Activated B cell treated with CpG ODN at 0.5 μM for 24 hours (primary cell): Measurements from ENCODE around the gene CGRRF1. TPM values are rescaled to one million over a fixed set of nuclear protein-coding genes. Genes with fewer than 3 reads are reported as not detected.

Experiments used
- ATAC-seq: fragments of 200-7000 bp; cut with Tn5 transposase; one replicate; pipeline ENCODE4 v1.10.0; 2021; ENCODE audit warnings: low read depth, mild to moderate bottlenecking, moderate library complexity
- CTCF ChIA-PET: fragments of 350-600 bp; sonication (Branson Sonifier 250); formaldehyde crosslinking; loops from one replicate; lab custom pipeline; 2021; ENCODE audit warnings: antibody characterized with exemption; lab: Charles Lee
- POLR2A ChIA-PET: fragments of 350-600 bp; sonication (Branson Sonifier 250); formaldehyde crosslinking; loops from one replicate; lab custom pipeline; 2021; ENCODE audit warnings: antibody characterized with exemption; lab: Charles Lee
- DNase-seq: peaks from one replicate; pipeline ENCODE4 v3.0.0; 2022
- H3K27ac Mint-ChIP-seq: one replicate; pipeline ENCODE4 v1.8.0; 2020; ENCODE audit warnings: mixed read lengths
- H3K27me3 Mint-ChIP-seq: one replicate; pipeline ENCODE4 v1.8.0; 2021; ENCODE audit warnings: mixed read lengths
- H3K36me3 Mint-ChIP-seq: one replicate; pipeline ENCODE4 v1.8.0; 2021; ENCODE audit warnings: low read depth, mixed read lengths
- H3K4me1 Mint-ChIP-seq: one replicate; pipeline ENCODE4 v1.8.0; 2021; ENCODE audit warnings: mixed read lengths
- H3K4me3 Mint-ChIP-seq: one replicate; pipeline ENCODE4 v1.8.0; 2020; ENCODE audit warnings: mild to moderate bottlenecking, mixed read lengths
- H3K9me3 Mint-ChIP-seq: one replicate; pipeline ENCODE4 v1.8.0; 2020; ENCODE audit warnings: mixed read lengths
- intact Hi-C: fragments of 100-400 bp; cut with micrococcal nuclease; formaldehyde crosslinking; loops from one replicate; pipeline ENCODE4 v1.15.1; 2024
- total RNA-seq: library from RNA; stranded (reverse); gene quantifications from 2 replicates; pipeline ENCODE4 v1.2.3, GENCODE V29; 2022
- TF ChIP-seq, protein P1 (sequence below): fragments of 200-600 bp; IDR thresholded peaks from one replicate; pipeline ENCODE4 v1.8.0; 2022; ENCODE audit warnings: antibody characterized with exemption, mild to moderate bottlenecking

CGRRF1 gene
- total RNA-seq, 1 donor from 2014 or later = 11.9 TPM

- Mint-ChIP-seq H3K36me3 (no peaks in the 10 kb centered on the region), H3K9me3 (no peaks in the 10 kb centered on the region), H3K27me3 (no peaks in the 10 kb centered on the region), H3K4me1 (no peaks in the 10 kb centered on the region), H3K27ac (no peak overlapping the region), H3K4me3 (no peak overlapping the region)
- TF ChIP-seq, protein P1, sequence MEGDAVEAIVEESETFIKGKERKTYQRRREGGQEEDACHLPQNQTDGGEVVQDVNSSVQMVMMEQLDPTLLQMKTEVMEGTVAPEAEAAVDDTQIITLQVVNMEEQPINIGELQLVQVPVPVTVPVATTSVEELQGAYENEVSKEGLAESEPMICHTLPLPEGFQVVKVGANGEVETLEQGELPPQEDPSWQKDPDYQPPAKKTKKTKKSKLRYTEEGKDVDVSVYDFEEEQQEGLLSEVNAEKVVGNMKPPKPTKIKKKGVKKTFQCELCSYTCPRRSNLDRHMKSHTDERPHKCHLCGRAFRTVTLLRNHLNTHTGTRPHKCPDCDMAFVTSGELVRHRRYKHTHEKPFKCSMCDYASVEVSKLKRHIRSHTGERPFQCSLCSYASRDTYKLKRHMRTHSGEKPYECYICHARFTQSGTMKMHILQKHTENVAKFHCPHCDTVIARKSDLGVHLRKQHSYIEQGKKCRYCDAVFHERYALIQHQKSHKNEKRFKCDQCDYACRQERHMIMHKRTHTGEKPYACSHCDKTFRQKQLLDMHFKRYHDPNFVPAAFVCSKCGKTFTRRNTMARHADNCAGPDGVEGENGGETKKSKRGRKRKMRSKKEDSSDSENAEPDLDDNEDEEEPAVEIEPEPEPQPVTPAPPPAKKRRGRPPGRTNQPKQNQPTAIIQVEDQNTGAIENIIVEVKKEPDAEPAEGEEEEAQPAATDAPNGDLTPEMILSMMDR = no peak
- ATAC-seq (no peak), DNase-seq (no peak)
- ChIA-PET POLR2A (no interaction called here), CTCF (no interaction called here)
- intact Hi-C loops = no loop called here
These were observed 45.9 kb downstream of the CGRRF1 start for GRCh38 chr14:54555651-54556050.

- ATAC-seq (no peak), DNase-seq (no peak)
- Mint-ChIP-seq H3K4me1 (no peaks in the 10 kb centered on the region), H3K36me3 (no peaks in the 10 kb centered on the region), H3K27ac (no peak overlapping the region), H3K9me3 (no peaks in the 10 kb centered on the region), H3K4me3 (no peak overlapping the region), H3K27me3 (no peaks in the 10 kb centered on the region)
- TF ChIP-seq, protein P1 = no peak
- POLR2A ChIA-PET = no interaction called here
- intact Hi-C loops = no loop called here
- CTCF ChIA-PET = interaction anchor here (1.5 kb wide), 1 partner anchor 9 kb away, joined by 3 read pairs; no protein-coding TSS in a partner anchor
These were observed 46.8 kb downstream of the CGRRF1 start for GRCh38 chr14:54556535-54556934.

- Mint-ChIP-seq H3K9me3 (no peaks in the 10 kb centered on the region), H3K4me3 (no peak overlapping the region), H3K27ac (no peak overlapping the region), H3K27me3 (peaks cover 4% of the 10 kb centered on the region), H3K36me3 (peaks cover under 1% of the 10 kb centered on the region), H3K4me1 (peaks cover 12% of the 10 kb centered on the region)
- ChIA-PET CTCF (interaction anchor here (0.9 to 3.6 kb wide), 2 partner anchors 213 to 242 kb away, joined by 4 to 78 read pairs; no protein-coding TSS in a partner anchor), POLR2A (no interaction called here)
- no peak for DNase-seq
- intact Hi-C loops = no loop called here
- ATAC-seq = no peak
- TF ChIP-seq, protein P1 = no peak
These were observed 52.6 kb downstream of the CGRRF1 start for GRCh38 chr14:54562334-54562733.

DNA sequence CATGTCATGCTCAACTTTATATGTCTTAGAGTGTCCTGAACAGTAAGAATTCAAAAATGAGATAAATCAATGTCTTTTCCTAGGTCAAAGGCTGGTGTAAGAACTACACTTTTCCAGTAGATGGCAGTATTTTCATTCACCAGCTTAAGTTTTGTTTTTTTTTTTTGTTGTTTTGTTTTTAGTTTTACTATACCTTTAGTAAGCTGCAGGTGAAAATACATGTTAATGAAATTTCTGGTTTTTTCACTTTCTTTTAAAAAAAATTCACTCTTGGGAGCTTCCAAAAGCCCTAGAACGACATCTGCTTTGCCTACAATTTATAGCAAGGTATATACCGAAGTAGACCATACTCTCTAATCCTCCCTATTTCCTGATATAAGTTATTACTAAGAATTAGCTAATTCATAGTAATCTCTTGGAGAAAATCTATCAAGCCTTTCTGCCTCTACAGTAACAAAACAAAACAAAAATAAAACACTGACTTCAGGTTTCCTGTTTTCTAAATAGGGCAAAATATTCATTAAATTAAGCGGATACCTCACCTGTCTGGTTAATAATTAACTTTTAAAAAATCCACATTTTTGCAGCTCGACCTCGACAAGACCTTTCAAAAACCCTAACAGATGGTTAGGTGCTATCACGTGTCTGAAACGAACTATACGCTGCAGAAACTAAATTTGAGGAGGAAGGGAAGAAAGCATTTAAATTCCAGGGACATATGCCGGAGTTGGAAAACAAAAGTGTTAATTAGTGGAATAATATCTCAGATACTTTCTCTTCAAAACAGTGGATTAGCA is 54.6 kb downstream of the CGRRF1 start:
- TF ChIP-seq, protein P1 = peak; percentile 65
- H3K36me3 Mint-ChIP-seq = peaks cover 2% of the 10 kb centered on the region
- H3K4me1 Mint-ChIP-seq = peaks cover 23% of the 10 kb centered on the region
- intact Hi-C loops = loop anchor here (1.0 kb wide), 9 partner anchors 79 to 597 kb away; no protein-coding TSS in a partner anchor
- no peaks in the 10 kb centered on the region for H3K9me3 Mint-ChIP-seq
- ChIA-PET POLR2A (interaction anchor here (0.6 to 1.7 kb wide), 7 partner anchors 158 to 478 kb away, joined by 3 to 10 read pairs (median 3); partner anchors contain the start of gene CDKN3), CTCF (interaction anchor here (0.6 to 6.3 kb wide), 24 partner anchors 17 to 776 kb away, joined by 3 to 78 read pairs (median 4); partner anchors contain the start of gene GCH1)
- ATAC-seq (no peak), DNase-seq (no peak)
- H3K27me3 Mint-ChIP-seq = peaks cover 4% of the 10 kb centered on the region
- peak overlapping the region; percentile 83 for H3K27ac Mint-ChIP-seq
- peak overlapping the region; percentile 87 for H3K4me3 Mint-ChIP-seq
